Caco-2 (cell line): ENCODE measurements around the gene PSMD11. TPM values are rescaled to one million over a fixed set of nuclear protein-coding genes. Genes with fewer than 3 reads are reported as not detected.

ENCODE experiments used
- BruUV-seq: library from RNA; stranded (reverse); fragments of 400-500 nt; replicated peaks from 2 replicates; lab custom pipeline; 2021; lab: Mats Ljungman, UMichigan
- CTCF ChIA-PET: fragments of 300-600 bp; sonication (Branson Sonifier 250); formaldehyde crosslinking; loops from one replicate; lab custom pipeline; 2022; ENCODE audit warnings: antibody characterized with exemption; lab: Charles Lee
- POLR2A ChIA-PET: fragments of 300-600 bp; sonication (Branson Sonifier 250); formaldehyde crosslinking; loops from one replicate; lab custom pipeline; 2022; ENCODE audit warnings: antibody characterized with exemption; lab: Charles Lee
- DNase-seq, 2 experiments: peaks; one replicate each; pipeline versions ENCODE4 v3.0.0 to v3.0.0-alpha.2; 2020 to 2022
- H3K27me3 ChIP-seq: replicated peaks from 2 replicates; pipeline ENCODE4 v1.6.0; 2011; ENCODE audit warnings: low read length; ENCODE audit not compliant: control insufficient read depth, insufficient read depth
- H3K36me3 ChIP-seq: 2 replicates; pipeline ENCODE4 v1.5.1; 2011; ENCODE audit warnings: low read length; ENCODE audit not compliant: control insufficient read depth, insufficient read depth
- H3K4me1 ChIP-seq: fragments of 250-450 bp; sonication (Bioruptor Pico); 2 replicates; pipeline ENCODE4 v1.5.1; 2020; ENCODE audit warnings: mild to moderate bottlenecking
- H3K4me3 ChIP-seq: 2 replicates; pipeline ENCODE4 v1.5.1; 2011; ENCODE audit warnings: low read depth, mild to moderate bottlenecking, control low read depth, low read length
- H3K9me3 ChIP-seq: fragments of 250-450 bp; sonication (Bioruptor Pico); 2 replicates; pipeline ENCODE4 v1.5.1; 2020; ENCODE audit warnings: mild to moderate bottlenecking, moderate library complexity
- H3K27ac Mint-ChIP-seq: one replicate; pipeline ENCODE4 v1.8.0; 2022; ENCODE audit warnings: mixed read lengths; ENCODE audit not compliant: unreplicated experiment
- H3K27me3 Mint-ChIP-seq: one replicate; pipeline ENCODE4 v1.8.0; 2022; ENCODE audit warnings: mixed read lengths; ENCODE audit not compliant: insufficient read depth, unreplicated experiment
- H3K36me3 Mint-ChIP-seq: one replicate; pipeline ENCODE4 v1.8.0; 2022; ENCODE audit warnings: mild to moderate bottlenecking, mixed read lengths; ENCODE audit not compliant: insufficient read depth, unreplicated experiment
- H3K4me1 Mint-ChIP-seq: one replicate; pipeline ENCODE4 v1.8.0; 2022; ENCODE audit warnings: low read depth, mixed read lengths; ENCODE audit not compliant: unreplicated experiment
- H3K4me3 Mint-ChIP-seq: one replicate; pipeline ENCODE4 v1.8.0; 2022; ENCODE audit warnings: mild to moderate bottlenecking, moderate library complexity, mixed read lengths; ENCODE audit not compliant: unreplicated experiment
- H3K9me3 Mint-ChIP-seq: one replicate; pipeline ENCODE4 v1.8.0; 2022; ENCODE audit warnings: mixed read lengths; ENCODE audit not compliant: unreplicated experiment
- CTCF ChIP-seq, 2 experiments: fragments of 200-600 bp in 1 of 2; IDR thresholded peaks; 1 replicate in 1 of 2; 2 replicates in 1 of 2; pipeline versions ENCODE4 v1.5.1 to v1.8.0; 2011 to 2022; ENCODE audit warnings: antibody characterized with exemption in 1 of 2, control low read depth in 1 of 2, inconsistent platforms in 1 of 2, low read depth in 1 of 2, low read length in 1 of 2, mild to moderate bottlenecking in 1 of 2, moderate library complexity in 1 of 2; ENCODE audit not compliant: insufficient read depth in 1 of 2, severe bottlenecking in 1 of 2, unreplicated experiment in 1 of 2
- intact Hi-C: fragments of 100-400 bp; cut with micrococcal nuclease; formaldehyde crosslinking; loops from one replicate; pipeline ENCODE4 v1.10.0; 2022; ENCODE audit not compliant: unreplicated experiment
- total RNA-seq: library from RNA; stranded (reverse); gene quantifications from 2 replicates; pipeline ENCODE4 v1.2.3, GENCODE V29; 2022

The PSMD11 gene
- total RNA-seq, 1 experiment from 2014 or later = 208 TPM

GRCh38 chr17:32510466-32510865 lies 66.2 kb downstream of the PSMD11 start:
- ChIA-PET CTCF (no interaction called here), POLR2A (interaction anchor here (0.7 kb wide), 1 partner anchor 90 kb away, joined by 7 read pairs; no protein-coding TSS in a partner anchor)
- Mint-ChIP-seq H3K27me3 (no peaks in the 10 kb centered on the region), H3K9me3 (no peaks in the 10 kb centered on the region), H3K27ac (peak overlapping the region; percentile 4), H3K4me3 (no peak overlapping the region), H3K4me1 (no peaks in the 10 kb centered on the region), H3K36me3 (peaks cover 29% of the 10 kb centered on the region)
- no peak for TF ChIP-seq CTCF (IDR thresholded peaks at IDR 0.05; ENCODE audit: insufficient read depth in 1 of 2, low read depth in 1 of 2, low read length in 1 of 2, severe bottlenecking in 1 of 2, unreplicated experiment in 1 of 2)
- intact Hi-C loops = loop anchor here (10.0 kb wide), 1 partner anchor 354 kb away; no protein-coding TSS in a partner anchor
- Histone ChIP-seq H3K27me3 (no peaks in the 10 kb centered on the region), H3K4me3 (no peak overlapping the region), H3K36me3 (no peaks in the 10 kb centered on the region), H3K4me1 (no peaks in the 10 kb centered on the region), H3K9me3 (no peaks in the 10 kb centered on the region)
- no peak for DNase-seq
- no TSS peak for BruUV-seq

GRCh38 chr17:32512328-32512727 lies 68.0 kb downstream of the PSMD11 start:
- Histone ChIP-seq H3K4me3 (no peak overlapping the region), H3K36me3 (no peaks in the 10 kb centered on the region), H3K4me1 (no peaks in the 10 kb centered on the region), H3K27me3 (no peaks in the 10 kb centered on the region), H3K9me3 (no peaks in the 10 kb centered on the region)
- no peak for TF ChIP-seq CTCF (IDR thresholded peaks at IDR 0.05; ENCODE audit: insufficient read depth in 1 of 2, low read depth in 1 of 2, low read length in 1 of 2, severe bottlenecking in 1 of 2, unreplicated experiment in 1 of 2)
- ChIA-PET POLR2A (no interaction called here), CTCF (no interaction called here)
- H3K36me3 Mint-ChIP-seq = peaks cover 37% of the 10 kb centered on the region
- H3K9me3 Mint-ChIP-seq = no peaks in the 10 kb centered on the region
- no peaks in the 10 kb centered on the region for H3K27me3 Mint-ChIP-seq
- H3K4me1 Mint-ChIP-seq = no peaks in the 10 kb centered on the region
- H3K27ac Mint-ChIP-seq = no peak overlapping the region
- no peak for DNase-seq
- H3K4me3 Mint-ChIP-seq = no peak overlapping the region
- intact Hi-C loops = loop anchor here (10.0 kb wide), 1 partner anchor 352 kb away; no protein-coding TSS in a partner anchor
- BruUV-seq = no TSS peak

DNA sequence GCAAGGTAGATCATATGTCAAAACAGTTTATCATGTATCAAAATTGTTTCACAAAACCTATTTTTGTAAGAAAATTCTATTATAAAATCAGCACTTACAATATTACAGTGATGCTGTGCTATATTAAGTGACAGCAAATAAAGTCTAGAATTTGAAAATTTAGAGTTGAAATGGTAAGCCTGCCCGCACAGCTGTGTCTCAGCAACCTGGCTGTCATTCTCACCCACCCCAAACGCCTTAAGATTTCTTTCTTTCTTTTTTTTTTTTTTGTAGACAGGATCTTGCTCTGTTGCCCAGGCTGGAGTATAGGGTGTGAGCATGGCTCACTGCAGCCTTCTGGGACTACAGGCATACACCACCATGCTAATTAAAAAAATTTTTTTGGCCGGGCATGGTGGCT lies 69.3 kb downstream of the PSMD11 start:
- intact Hi-C loops = loop anchor here (10.0 kb wide), 1 partner anchor 351 kb away; no protein-coding TSS in a partner anchor
- CTCF ChIA-PET = interaction anchor here (0.7 kb wide), 1 partner anchor 403 kb away, joined by 7 read pairs; no protein-coding TSS in a partner anchor
- POLR2A ChIA-PET = no interaction called here

More for the DNA sequence above, 69.3 kb downstream of the PSMD11 start:
- H3K27me3 ChIP-seq = no peaks in the 10 kb centered on the region
- H3K36me3 ChIP-seq = no peaks in the 10 kb centered on the region
- Mint-ChIP-seq H3K27ac (no peak overlapping the region), H3K27me3 (no peaks in the 10 kb centered on the region), H3K9me3 (no peaks in the 10 kb centered on the region), H3K36me3 (peaks cover 38% of the 10 kb centered on the region), H3K4me1 (no peaks in the 10 kb centered on the region), H3K4me3 (no peak overlapping the region)
- H3K4me1 ChIP-seq = no peaks in the 10 kb centered on the region
- H3K9me3 ChIP-seq = no peaks in the 10 kb centered on the region
- no peak for DNase-seq
- no peak for TF ChIP-seq CTCF (IDR thresholded peaks at IDR 0.05; ENCODE audit: insufficient read depth in 1 of 2, low read depth in 1 of 2, low read length in 1 of 2, severe bottlenecking in 1 of 2, unreplicated experiment in 1 of 2)
- BruUV-seq = no TSS peak
- H3K4me3 ChIP-seq = no peak overlapping the region
